Measurements from ENCODE around the gene RNU6-9. TPM values are rescaled to one million over a fixed set of nuclear protein-coding genes. Genes with fewer than 3 reads are reported as not detected.

RNU6-9 gene
- total and polyA plus RNA-seq, 2 of the 13 experiments (the other 11 are each of a cell fraction or from before 2014, with no cell fraction given) = under 0.01 TPM; not detected in 1

GRCh38 chr19:907183-907853 lies 14.0 kb downstream of the RNU6-9 start:
- H3K9ac ChIP-seq (ENCODE audit: insufficient read depth, low read depth, low read length) = no peak overlapping the region
- in situ Hi-C loops (cut with HindIII; ENCODE audit: extremely low pct_ligation_motif_present, low pct_unique_long_range_greater_than_20kb) = no loop called here
- TF ChIP-seq CCAR2 (optimal IDR thresholded peaks at IDR 0.05; ENCODE audit: low read depth, low read length) (no peak), ZNF143 (CRISPR knock-in tag; IDR thresholded peaks at IDR 0.05) (no peak), ZNF34 (CRISPR knock-in tag; IDR thresholded peaks at IDR 0.05; ENCODE audit: borderline replicate concordance) (no peak), REST (IDR thresholded peaks at IDR 0.05; ENCODE audit: borderline replicate concordance in 1 of 2, low read depth in 1 of 2, low read length in 2 of 2) (no peak), ZNF317 (CRISPR knock-in tag; IDR thresholded peaks at IDR 0.05) (no peak), RBM22 (optimal IDR thresholded peaks at IDR 0.05; ENCODE audit: low read length) (no peak), ZNF367 (CRISPR knock-in tag; IDR thresholded peaks at IDR 0.05; ENCODE audit: borderline replicate concordance) (no peak), IRF9 (CRISPR knock-in tag; IDR thresholded peaks at IDR 0.05; ENCODE audit: borderline replicate concordance) (no peak), ZNF18 (CRISPR knock-in tag; IDR thresholded peaks at IDR 0.05; ENCODE audit: insufficient replicate concordance) (no peak), TCF7 (IDR thresholded peaks at IDR 0.05; ENCODE audit: low read depth) (no peak), ZNF326 (CRISPR knock-in tag; IDR thresholded peaks at IDR 0.05; ENCODE audit: borderline replicate concordance) (no peak), ZNF280D (CRISPR knock-in tag; IDR thresholded peaks at IDR 0.05) (no peak), SMC3 (IDR thresholded peaks at IDR 0.05; ENCODE audit: low read length) (no peak), MIER2 (CRISPR knock-in tag; IDR thresholded peaks at IDR 0.05) (no peak)

More at GRCh38 chr19:907183-907853, 14.0 kb downstream of the RNU6-9 start:
- no peak overlapping the region for H3K4me2 ChIP-seq (ENCODE audit: low read depth, low read length)
- no peak overlapping the region for H2AFZ ChIP-seq (ENCODE audit: low read length)
- 97% methylated on average over 10 of the region's 14 CpGs for WGBS (ENCODE audit: low lambda C conversion rate)
- no peaks in the 10 kb centered on the region for H3K27me3 ChIP-seq (ENCODE audit: control insufficient read depth in 1 of 2, insufficient read depth in 2 of 2, low read length in 2 of 2)
- H3K9me3 ChIP-seq (ENCODE audit: low read length) = no peaks in the 10 kb centered on the region
- H4K20me1 ChIP-seq (ENCODE audit: insufficient read depth, low read length) = no peaks in the 10 kb centered on the region; the same call in 1 of the 2 replicates
- intact Hi-C loops (cut with micrococcal nuclease; ENCODE audit: unreplicated experiment) = no loop called here
- H3K79me2 ChIP-seq (ENCODE audit: insufficient read depth, low read length) = peaks cover 14% of the 10 kb centered on the region
- ChIA-PET POLR2A (interaction anchor here (1.0 to 1.5 kb wide), 2 partner anchors 18 to 28 kb away, joined by 3 read pairs; no protein-coding TSS in a partner anchor), CTCF (ENCODE audit: low intra/inter-chr PET ratio, low total read pairs) (no interaction called here)
- peaks cover 19% of the 10 kb centered on the region for H3K4me1 ChIP-seq (ENCODE audit: insufficient read depth, low read length)
- no peak overlapping the region for H3K4me3 ChIP-seq (replicated peaks in 1 of 3; ENCODE audit: insufficient read depth in 1 of 3, low read depth in 2 of 3, low read length in 3 of 3)
- no TSS peak for BruUV-seq (replicated peaks)
- no peak for DNase-seq (ENCODE audit: low spot score)
- no peak for FAIRE-seq
- 0 out of 5 replicates have a peak, but pooled peaks cover 0 to 2% of the 10 kb centered on the region in 2 experiments for H3K36me3 ChIP-seq (replicated peaks in 1 of 2; ENCODE audit: control insufficient read depth in 1 of 2, insufficient read depth in 2 of 2, low read length in 2 of 2)
- no peak for ATAC-seq
- H3K27ac ChIP-seq (ENCODE audit: extremely low read length, insufficient read depth, low read length) = no peak overlapping the region

All from HepG2 (cell line).